Ascending aorta (tissue), 2 donors: ENCODE data around the gene KPNA5. TPM values are rescaled to one million over a fixed set of nuclear protein-coding genes. Genes with fewer than 3 reads are reported as not detected.

Experiments
- DNase-seq, 2 donors: peaks; one replicate each; pipeline ENCODE4 v3.0.0-alpha.2; 2019; ENCODE audit warnings: low spot score in 2 of 2
- H3K27ac ChIP-seq, 2 donors: fragments of 200-600 bp; sonication (generic); one replicate each; pipeline ENCODE4 v1.5.1; 2016 to 2017; ENCODE audit warnings: mild to moderate bottlenecking in 1 of 2
- H3K27me3 ChIP-seq: fragments of 200-600 bp; sonication (generic); one replicate; pipeline ENCODE4 v1.5.1; 2017
- H3K36me3 ChIP-seq, 2 donors: fragments of 200-600 bp; sonication (generic); one replicate each; pipeline ENCODE4 v1.5.1; 2016
- H3K4me1 ChIP-seq, 2 donors: fragments of 200-600 bp; sonication (generic); one replicate each; pipeline ENCODE4 v1.5.1; 2016 to 2017; ENCODE audit warnings: mild to moderate bottlenecking in 1 of 2
- H3K4me3 ChIP-seq, 2 donors: fragments of 200-600 bp; sonication (generic); one replicate each; pipeline ENCODE4 v1.5.1; 2016 to 2017; ENCODE audit warnings: mild to moderate bottlenecking in 1 of 2
- H3K9me3 ChIP-seq, 2 donors: fragments of 200-600 bp; sonication (generic); one replicate each; pipeline ENCODE4 v1.5.1; 2016
- intact Hi-C: fragments of 100-400 bp; cut with DNase I; formaldehyde crosslinking; loops from one replicate; pipeline ENCODE4 v1.15.1; 2023
- total RNA-seq: library from RNA; depleted of rRNA; stranded (reverse); fragments of >200 nt; gene quantifications from one replicate; pipeline ENCODE4 v1.1.0, GENCODE V29; 2016
- TF ChIP-seq, protein P1 (sequence below), 3 experiments: fragments of 200-600 bp in 2 of 3; fragments of 450-650 bp in 1 of 3; sonication (generic) in 2 of 3; IDR thresholded peaks; one replicate each; pipeline ENCODE4 v1.5.1; 2016 to 2019; ENCODE audit warnings: antibody characterized with exemption in 3 of 3, mild to moderate bottlenecking in 1 of 3, moderate library complexity in 1 of 3

KPNA5 gene
- total RNA-seq, 1 donor from 2014 or later, result 0.96 TPM

- no peak for DNase-seq
- intact Hi-C loops, result loop anchor here (5.0 to 10.0 kb wide), 2 partner anchors 95 to 392 kb away; partner anchors contain the start of genes RWDD1 and TSPYL1
- Histone ChIP-seq H3K4me3 (peak overlapping the region in 1 of 2 donors; percentile 65), H3K27ac (no peak overlapping the region), H3K4me1 (peaks cover 0 to 20% of the 10 kb centered on the region in 2 donors), H3K36me3 (no peaks in the 10 kb centered on the region), H3K9me3 (no peaks in the 10 kb centered on the region), H3K27me3 (no peaks in the 10 kb centered on the region)
- TF ChIP-seq, protein P1, sequence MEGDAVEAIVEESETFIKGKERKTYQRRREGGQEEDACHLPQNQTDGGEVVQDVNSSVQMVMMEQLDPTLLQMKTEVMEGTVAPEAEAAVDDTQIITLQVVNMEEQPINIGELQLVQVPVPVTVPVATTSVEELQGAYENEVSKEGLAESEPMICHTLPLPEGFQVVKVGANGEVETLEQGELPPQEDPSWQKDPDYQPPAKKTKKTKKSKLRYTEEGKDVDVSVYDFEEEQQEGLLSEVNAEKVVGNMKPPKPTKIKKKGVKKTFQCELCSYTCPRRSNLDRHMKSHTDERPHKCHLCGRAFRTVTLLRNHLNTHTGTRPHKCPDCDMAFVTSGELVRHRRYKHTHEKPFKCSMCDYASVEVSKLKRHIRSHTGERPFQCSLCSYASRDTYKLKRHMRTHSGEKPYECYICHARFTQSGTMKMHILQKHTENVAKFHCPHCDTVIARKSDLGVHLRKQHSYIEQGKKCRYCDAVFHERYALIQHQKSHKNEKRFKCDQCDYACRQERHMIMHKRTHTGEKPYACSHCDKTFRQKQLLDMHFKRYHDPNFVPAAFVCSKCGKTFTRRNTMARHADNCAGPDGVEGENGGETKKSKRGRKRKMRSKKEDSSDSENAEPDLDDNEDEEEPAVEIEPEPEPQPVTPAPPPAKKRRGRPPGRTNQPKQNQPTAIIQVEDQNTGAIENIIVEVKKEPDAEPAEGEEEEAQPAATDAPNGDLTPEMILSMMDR (IDR thresholded peaks at IDR 0.05), result no peak
Observed at GRCh38 chr6:116666869-116667268, 14.1 kb upstream of the KPNA5 start.

GRCh38 chr6:116667623-116668022, 13.4 kb upstream of the KPNA5 start:
- Histone ChIP-seq H3K27ac (no peak overlapping the region), H3K9me3 (no peaks in the 10 kb centered on the region), H3K27me3 (no peaks in the 10 kb centered on the region), H3K36me3 (no peaks in the 10 kb centered on the region), H3K4me3 (peak overlapping the region; percentile 65 to 81), H3K4me1 (peaks cover 0 to 20% of the 10 kb centered on the region in 2 donors)
- intact Hi-C loops, result loop anchor here (5.0 to 10.0 kb wide), 2 partner anchors 95 to 393 kb away; partner anchors contain the start of genes RWDD1 and TSPYL1
- TF ChIP-seq, protein P1 (IDR thresholded peaks at IDR 0.05), result no peak
- no peak for DNase-seq

- TF ChIP-seq, protein P1 (IDR thresholded peaks at IDR 0.05), result no peak
- H3K4me3 ChIP-seq, result no peak overlapping the region
- H3K36me3 ChIP-seq, result no peaks in the 10 kb centered on the region
- intact Hi-C loops, result no loop called here
- H3K27me3 ChIP-seq, result no peaks in the 10 kb centered on the region
- no peak for DNase-seq
- peaks cover 0 to 3% of the 10 kb centered on the region in 2 donors for H3K4me1 ChIP-seq
- no peaks in the 10 kb centered on the region for H3K9me3 ChIP-seq
- no peak overlapping the region for H3K27ac ChIP-seq
Observed at GRCh38 chr6:116672306-116672705, 8.7 kb upstream of the KPNA5 start.

DNA sequence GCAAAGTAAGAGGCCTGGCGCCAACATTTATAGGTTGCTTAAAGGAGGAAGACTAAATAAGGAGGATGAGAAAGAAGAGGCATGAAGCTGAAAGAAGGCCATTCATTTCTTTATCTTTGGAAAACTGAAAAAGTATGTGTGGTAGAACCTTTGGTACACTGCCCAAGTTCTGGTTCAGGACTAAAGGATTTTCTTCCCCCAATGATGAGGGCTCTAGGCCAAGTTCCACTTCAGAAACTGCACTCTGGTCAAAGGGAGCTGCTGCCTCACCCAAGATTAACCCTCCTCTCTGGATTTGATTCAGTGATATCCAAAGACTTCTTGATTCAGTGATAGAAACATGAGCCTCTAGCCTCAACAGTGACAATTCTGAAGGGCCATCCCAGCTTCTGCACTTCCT, 5.0 kb upstream of the KPNA5 start:
- intact Hi-C loops, result no loop called here
- Histone ChIP-seq H3K4me3 (no peak overlapping the region), H3K9me3 (no peaks in the 10 kb centered on the region), H3K36me3 (no peaks in the 10 kb centered on the region), H3K27me3 (no peaks in the 10 kb centered on the region), H3K27ac (no peak overlapping the region), H3K4me1 (peaks cover 0 to 2% of the 10 kb centered on the region in 2 donors)
- no peak for DNase-seq
- TF ChIP-seq, protein P1 (IDR thresholded peaks at IDR 0.05), result no peak

DNA sequence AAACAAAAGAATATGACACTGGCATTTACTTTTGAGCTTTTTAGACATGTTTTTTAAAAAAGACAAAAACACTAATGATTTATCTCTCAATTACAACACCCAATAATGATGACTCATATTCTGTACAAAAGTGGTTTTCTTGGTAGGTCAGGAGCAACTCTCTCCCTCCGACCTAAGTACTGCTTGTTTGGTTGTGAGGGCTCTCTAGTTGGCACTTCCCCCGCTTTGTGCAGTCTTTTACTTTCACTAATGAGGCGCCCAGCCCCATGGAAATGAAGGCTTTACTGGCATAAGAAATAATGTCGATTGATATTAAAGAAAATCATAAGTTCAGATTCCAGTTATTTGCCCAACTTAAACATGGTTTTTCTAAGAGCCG, 1.3 kb downstream of the KPNA5 start:
- H3K27ac ChIP-seq, result peak overlapping the region in 1 of 2 donors; percentile 92
- TF ChIP-seq, protein P1 (IDR thresholded peaks at IDR 0.05), result no peak
- no peak for DNase-seq
- peaks cover 0 to 6% of the 10 kb centered on the region in 2 donors for H3K4me1 ChIP-seq
- H3K4me3 ChIP-seq, result peak overlapping the region; percentile 66 to 87
- no peaks in the 10 kb centered on the region for H3K9me3 ChIP-seq
- intact Hi-C loops, result no loop called here
- H3K36me3 ChIP-seq, result no peaks in the 10 kb centered on the region
- no peaks in the 10 kb centered on the region for H3K27me3 ChIP-seq
